Astrocyte (in vitro differentiated cells and primary cell): ENCODE measurements around the gene CAMK2D. TPM values are rescaled to one million over a fixed set of nuclear protein-coding genes. Genes with fewer than 3 reads are reported as not detected.
A peak's percentile ranks its signal among the peaks of the same experiment; 100 is the strongest.

Experiments used
- DNase-seq: peaks from one replicate; pipeline ENCODE4 v3.0.0-alpha.2; 2010; ENCODE audit warnings: low read depth
- FAIRE-seq: peaks from 2 replicates; lab custom pipeline; 2011; peaks lifted over from hg19 to GRCh38; lab: Jason Lieb, UNC
- H2AFZ ChIP-seq: 2 replicates; pipeline ENCODE4 v1.6.0; 2012; ENCODE audit warnings: low read depth, low read length, inconsistent platforms
- H3K27ac ChIP-seq: 2 replicates; pipeline ENCODE4 v1.5.1; 2011; ENCODE audit warnings: low read depth, low read length, inconsistent platforms
- H3K27me3 ChIP-seq: 2 replicates; pipeline ENCODE4 v1.6.0; 2011; ENCODE audit warnings: low read length, inconsistent platforms; ENCODE audit not compliant: insufficient read depth
- H3K36me3 ChIP-seq: 2 replicates; pipeline ENCODE4 v1.5.1; 2011; ENCODE audit warnings: low read length, inconsistent platforms; ENCODE audit not compliant: insufficient read depth
- H3K4me1 ChIP-seq: 2 replicates; pipeline ENCODE4 v1.5.1; 2011; ENCODE audit warnings: low read length, inconsistent platforms; ENCODE audit not compliant: insufficient read depth
- H3K4me2 ChIP-seq: 2 replicates; pipeline ENCODE4 v1.6.0; 2012; ENCODE audit warnings: low read length, inconsistent platforms
- H3K4me3 ChIP-seq: 2 replicates; pipeline ENCODE4 v1.5.1; 2011; ENCODE audit warnings: low read depth, mild to moderate bottlenecking, low read length, inconsistent platforms; ENCODE audit not compliant: insufficient read depth
- H3K79me2 ChIP-seq: 2 replicates; pipeline ENCODE4 v1.6.0; 2012; ENCODE audit warnings: mild to moderate bottlenecking, low read length, inconsistent platforms; ENCODE audit not compliant: insufficient read depth
- H3K9ac ChIP-seq: 2 replicates; pipeline ENCODE4 v1.6.0; 2012; ENCODE audit warnings: mild to moderate bottlenecking, low read length, inconsistent platforms
- H3K9me3 ChIP-seq: 2 replicates; pipeline ENCODE4 v1.5.1; 2012; ENCODE audit warnings: low read depth, mild to moderate bottlenecking, low read length, inconsistent platforms; ENCODE audit not compliant: insufficient read depth
- H4K20me1 ChIP-seq: 2 replicates; pipeline ENCODE4 v1.6.0; 2012; ENCODE audit warnings: low read length, inconsistent platforms; ENCODE audit not compliant: insufficient read depth
- H3K27ac Mint-ChIP-seq: one replicate; pipeline ENCODE4 v1.8.0; 2021; ENCODE audit warnings: mild to moderate bottlenecking, mixed read lengths; ENCODE audit not compliant: unreplicated experiment
- H3K27me3 Mint-ChIP-seq: one replicate; pipeline ENCODE4 v1.8.0; 2021; ENCODE audit warnings: low read depth, mixed read lengths; ENCODE audit not compliant: unreplicated experiment
- H3K36me3 Mint-ChIP-seq: one replicate; pipeline ENCODE4 v1.8.0; 2021; ENCODE audit warnings: low read depth, mixed read lengths; ENCODE audit not compliant: unreplicated experiment
- H3K4me1 Mint-ChIP-seq: one replicate; pipeline ENCODE4 v1.8.0; 2021; ENCODE audit warnings: low read depth, mixed read lengths; ENCODE audit not compliant: unreplicated experiment
- H3K4me3 Mint-ChIP-seq: one replicate; pipeline ENCODE4 v1.8.0; 2021; ENCODE audit warnings: mild to moderate bottlenecking, moderate library complexity, mixed read lengths; ENCODE audit not compliant: unreplicated experiment
- H3K9me3 Mint-ChIP-seq: one replicate; pipeline ENCODE4 v1.8.0; 2021; ENCODE audit warnings: mild to moderate bottlenecking, mixed read lengths; ENCODE audit not compliant: unreplicated experiment
- EZH2 ChIP-seq: IDR thresholded peaks from 2 replicates; pipeline ENCODE4 v1.6.1; 2012; ENCODE audit warnings: mild to moderate bottlenecking, low read length, inconsistent platforms; ENCODE audit not compliant: insufficient read depth
- total RNA-seq: library from RNA; stranded (reverse); gene quantifications from 2 replicates; pipeline ENCODE4 v1.2.1, GENCODE V29; 2021
- TF ChIP-seq, protein P1 (sequence below): IDR thresholded peaks from 2 replicates; pipeline ENCODE4 v1.5.1; 2011; ENCODE audit warnings: low read depth, mild to moderate bottlenecking, inconsistent platforms, low read length, moderate library complexity; ENCODE audit not compliant: insufficient read depth

CAMK2D gene
- total RNA-seq, 1 donor from 2014 or later, result 80.8 TPM

DNA sequence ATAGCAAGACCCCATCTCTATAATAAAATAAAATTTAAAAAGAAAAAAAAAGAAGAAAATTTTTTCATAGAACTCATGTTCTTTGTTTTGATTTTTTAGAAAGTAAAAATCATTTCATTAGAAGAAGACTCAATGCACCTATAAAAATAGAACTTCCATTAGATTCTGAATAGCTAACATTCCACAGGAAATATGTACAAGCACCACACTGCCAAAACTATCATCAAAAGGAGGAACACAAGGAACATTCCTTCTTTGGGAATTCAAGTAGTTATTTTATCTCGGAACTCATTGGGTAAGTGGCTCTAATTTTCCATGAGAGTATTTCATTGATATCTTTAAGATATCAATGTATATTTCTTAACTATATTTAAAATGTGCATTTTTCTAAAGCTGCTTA lies 157.6 kb downstream of the CAMK2D start:
- Histone ChIP-seq H2AFZ (no peak overlapping the region), H3K9ac (no peak overlapping the region), H3K79me2 (peaks cover 9% of the 10 kb centered on the region), H3K4me1 (no peaks in the 10 kb centered on the region), H3K4me3 (no peak overlapping the region), H3K36me3 (no peaks in the 10 kb centered on the region), H3K4me2 (no peak overlapping the region), H4K20me1 (no peaks in the 10 kb centered on the region), H3K27ac (no peak overlapping the region), H3K27me3 (no peaks in the 10 kb centered on the region), H3K9me3 (no peaks in the 10 kb centered on the region)
- DNase-seq (peak; percentile 70), FAIRE-seq (peak; percentile 39)
- Mint-ChIP-seq H3K4me3 (no peak overlapping the region), H3K9me3 (peaks cover 3% of the 10 kb centered on the region), H3K27me3 (no peaks in the 10 kb centered on the region), H3K27ac (no peak overlapping the region), H3K4me1 (peaks cover 15% of the 10 kb centered on the region), H3K36me3 (peaks cover 20% of the 10 kb centered on the region)
- TF ChIP-seq EZH2, result no peak
- TF ChIP-seq, protein P1, sequence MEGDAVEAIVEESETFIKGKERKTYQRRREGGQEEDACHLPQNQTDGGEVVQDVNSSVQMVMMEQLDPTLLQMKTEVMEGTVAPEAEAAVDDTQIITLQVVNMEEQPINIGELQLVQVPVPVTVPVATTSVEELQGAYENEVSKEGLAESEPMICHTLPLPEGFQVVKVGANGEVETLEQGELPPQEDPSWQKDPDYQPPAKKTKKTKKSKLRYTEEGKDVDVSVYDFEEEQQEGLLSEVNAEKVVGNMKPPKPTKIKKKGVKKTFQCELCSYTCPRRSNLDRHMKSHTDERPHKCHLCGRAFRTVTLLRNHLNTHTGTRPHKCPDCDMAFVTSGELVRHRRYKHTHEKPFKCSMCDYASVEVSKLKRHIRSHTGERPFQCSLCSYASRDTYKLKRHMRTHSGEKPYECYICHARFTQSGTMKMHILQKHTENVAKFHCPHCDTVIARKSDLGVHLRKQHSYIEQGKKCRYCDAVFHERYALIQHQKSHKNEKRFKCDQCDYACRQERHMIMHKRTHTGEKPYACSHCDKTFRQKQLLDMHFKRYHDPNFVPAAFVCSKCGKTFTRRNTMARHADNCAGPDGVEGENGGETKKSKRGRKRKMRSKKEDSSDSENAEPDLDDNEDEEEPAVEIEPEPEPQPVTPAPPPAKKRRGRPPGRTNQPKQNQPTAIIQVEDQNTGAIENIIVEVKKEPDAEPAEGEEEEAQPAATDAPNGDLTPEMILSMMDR, result no peak

DNA sequence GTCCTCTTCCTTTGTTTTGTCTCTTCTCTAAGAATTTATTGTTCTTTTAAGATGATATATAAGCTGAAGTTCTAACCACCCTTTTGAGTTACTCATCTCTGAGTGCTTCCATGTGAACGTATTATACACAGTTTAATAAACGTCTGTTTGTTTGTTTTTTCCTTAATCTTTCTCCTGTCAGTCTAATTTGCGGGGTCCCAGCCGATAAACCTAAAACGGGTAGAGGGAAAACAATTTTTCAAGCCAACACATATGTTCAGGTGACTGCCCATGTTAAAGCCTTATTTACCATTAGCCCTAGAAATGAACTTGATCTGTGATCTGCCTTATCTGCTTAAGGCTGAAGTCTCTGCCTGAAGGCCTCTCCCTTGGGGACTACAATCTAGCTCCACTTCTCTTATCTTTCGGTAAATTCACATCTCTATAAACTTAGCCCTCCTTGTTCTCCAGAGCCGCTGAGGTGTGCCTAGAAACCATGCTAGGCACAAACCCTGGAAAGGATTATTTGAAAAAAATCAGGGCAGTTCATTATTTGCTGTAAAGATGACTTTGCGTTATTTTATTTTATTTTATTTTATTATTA lies 158.8 kb downstream of the CAMK2D start:
- Mint-ChIP-seq H3K27me3 (no peaks in the 10 kb centered on the region), H3K4me1 (peaks cover 15% of the 10 kb centered on the region), H3K36me3 (peaks cover 20% of the 10 kb centered on the region), H3K4me3 (no peak overlapping the region), H3K9me3 (peaks cover 3% of the 10 kb centered on the region), H3K27ac (peak overlapping the region; percentile 70)
- no peak for TF ChIP-seq EZH2
- TF ChIP-seq, protein P1, result no peak
- DNase-seq (no peak), FAIRE-seq (peak; percentile 23)
- H3K4me3 ChIP-seq, result no peak overlapping the region
- H3K27me3 ChIP-seq, result no peaks in the 10 kb centered on the region
- no peak overlapping the region for H3K27ac ChIP-seq
- H3K36me3 ChIP-seq, result no peaks in the 10 kb centered on the region
- no peak overlapping the region for H3K9ac ChIP-seq
- no peak overlapping the region for H2AFZ ChIP-seq
- H4K20me1 ChIP-seq, result no peaks in the 10 kb centered on the region
- no peak overlapping the region for H3K4me2 ChIP-seq
- no peaks in the 10 kb centered on the region for H3K4me1 ChIP-seq
- peaks cover 9% of the 10 kb centered on the region for H3K79me2 ChIP-seq
- no peaks in the 10 kb centered on the region for H3K9me3 ChIP-seq

DNA sequence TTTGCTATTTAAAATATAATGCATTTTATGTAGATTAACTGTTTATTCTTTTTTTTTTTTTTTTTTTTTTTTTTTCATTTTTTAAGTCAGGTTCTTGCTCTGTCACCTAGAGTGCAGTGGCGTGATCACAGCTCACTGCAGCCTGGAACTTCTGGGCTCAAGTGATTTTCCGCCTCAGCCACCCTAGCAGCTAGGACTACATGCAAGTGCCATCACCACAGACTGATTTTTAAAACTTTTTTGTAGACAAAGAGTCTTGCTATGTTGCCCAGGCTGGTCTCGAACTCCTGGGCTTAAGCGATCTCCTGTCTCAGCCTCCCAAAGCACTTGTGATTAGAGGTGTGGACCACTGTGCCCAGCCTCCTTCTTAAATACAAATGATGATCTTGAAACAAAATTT lies 159.9 kb downstream of the CAMK2D start:
- H3K4me1 Mint-ChIP-seq, result peaks cover 15% of the 10 kb centered on the region
- H3K9me3 ChIP-seq, result no peaks in the 10 kb centered on the region
- H3K4me1 ChIP-seq, result no peaks in the 10 kb centered on the region
- no peak overlapping the region for H3K4me3 Mint-ChIP-seq
- no peak overlapping the region for H3K4me3 ChIP-seq
- H3K27me3 Mint-ChIP-seq, result no peaks in the 10 kb centered on the region
- H4K20me1 ChIP-seq, result no peaks in the 10 kb centered on the region
- no peak overlapping the region for H3K4me2 ChIP-seq
- H3K9me3 Mint-ChIP-seq, result peaks cover 3% of the 10 kb centered on the region
- no peak overlapping the region for H3K9ac ChIP-seq
- no peak overlapping the region for H3K27ac Mint-ChIP-seq
- H3K27ac ChIP-seq, result no peak overlapping the region
- H3K36me3 Mint-ChIP-seq, result peaks cover 13% of the 10 kb centered on the region
- no peaks in the 10 kb centered on the region for H3K27me3 ChIP-seq
- no peaks in the 10 kb centered on the region for H3K36me3 ChIP-seq
- H3K79me2 ChIP-seq, result peaks cover 5% of the 10 kb centered on the region
- H2AFZ ChIP-seq, result no peak overlapping the region
- TF ChIP-seq, protein P1, result no peak
- TF ChIP-seq EZH2, result no peak
- FAIRE-seq (no peak), DNase-seq (no peak)
